WTC11 (cell line): ENCODE results near the gene CEBPG. TPM values are rescaled to one million over a fixed set of nuclear protein-coding genes. Genes with fewer than 3 reads are reported as not detected.
A peak's percentile ranks its signal among the peaks of the same experiment; 100 is the strongest.

ENCODE experiments used
- ATAC-seq: fragments of 200-7000 bp; cut with Tn5 transposase; 2 replicates; pipeline ENCODE4 v1.10.0; 2021; ENCODE audit warnings: mild to moderate bottlenecking, moderate library complexity
- CTCF ChIA-PET: fragments of 300-600 bp; sonication (Branson Sonifier 250); formaldehyde crosslinking; loops from one replicate; lab custom pipeline; 2021; ENCODE audit warnings: antibody characterized with exemption; lab: Charles Lee
- POLR2A ChIA-PET: fragments of 350-600 bp; sonication (Branson Sonifier 250); formaldehyde crosslinking; loops from one replicate; lab custom pipeline; 2021; ENCODE audit warnings: antibody characterized with exemption; lab: Charles Lee
- DNase-seq: peaks from one replicate; pipeline ENCODE4 v3.0.0; 2021; ENCODE audit warnings: low spot score
- H3K27ac Mint-ChIP-seq: 2 replicates; pipeline ENCODE4 v1.8.0; 2021; ENCODE audit warnings: mixed read lengths
- H3K27me3 Mint-ChIP-seq: 2 replicates; pipeline ENCODE4 v1.8.0; 2021; ENCODE audit warnings: low read depth, mild to moderate bottlenecking, moderate library complexity, mixed read lengths
- H3K36me3 Mint-ChIP-seq: 2 replicates; pipeline ENCODE4 v1.8.0; 2021; ENCODE audit warnings: mixed read lengths
- H3K4me1 Mint-ChIP-seq: 2 replicates; pipeline ENCODE4 v1.8.0; 2022; ENCODE audit warnings: mixed read lengths
- H3K4me3 Mint-ChIP-seq: 2 replicates; pipeline ENCODE4 v1.8.0; 2021; ENCODE audit warnings: mild to moderate bottlenecking, moderate library complexity, mixed read lengths
- H3K9me3 Mint-ChIP-seq: 2 replicates; pipeline ENCODE4 v1.8.0; 2021; ENCODE audit warnings: mixed read lengths
- GABPB1 ChIP-seq: sonication (generic); formaldehyde crosslinking; IDR thresholded peaks from 2 replicates; pipeline ENCODE4 v1.8.1; 2023; ENCODE audit warnings: mild to moderate bottlenecking, missing genetic modification reagents
- NFE2L1 ChIP-seq: sonication (generic); formaldehyde crosslinking; IDR thresholded peaks from 2 replicates; pipeline ENCODE4 v1.8.1; 2023; ENCODE audit warnings: missing genetic modification reagents
- NR1H2 ChIP-seq: sonication (generic); formaldehyde crosslinking; IDR thresholded peaks from 2 replicates; pipeline ENCODE4 v1.9.0; 2021; ENCODE audit warnings: mild to moderate bottlenecking, moderate library complexity, missing genetic modification reagents
- ZNF121 ChIP-seq: sonication (generic); formaldehyde crosslinking; IDR thresholded peaks from 2 replicates; pipeline ENCODE4 v1.8.0; 2023; ENCODE audit warnings: missing genetic modification reagents
- ZNF138 ChIP-seq: sonication (generic); formaldehyde crosslinking; conservative IDR thresholded peaks from 2 replicates; pipeline ENCODE4 v1.8.1; 2022; ENCODE audit warnings: mild to moderate bottlenecking, moderate library complexity, missing genetic modification reagents
- total RNA-seq: library from RNA; stranded (reverse); gene quantifications from 3 replicates; pipeline ENCODE4 v1.2.3, GENCODE V29; 2021
- TF ChIP-seq, protein P1 (sequence below): sonication (generic); formaldehyde crosslinking; IDR thresholded peaks from 2 replicates; pipeline ENCODE4 v1.8.1; 2023; ENCODE audit warnings: mild to moderate bottlenecking, missing genetic modification reagents
- TF ChIP-seq, protein P2 (sequence below): fragments of 200-600 bp; IDR thresholded peaks from 2 replicates; pipeline ENCODE4 v1.8.0; 2022; ENCODE audit warnings: antibody characterized with exemption
- TF ChIP-seq, protein P3 (sequence below): sonication (generic); formaldehyde crosslinking; IDR thresholded peaks from 2 replicates; pipeline ENCODE4 v1.8.1; 2023; ENCODE audit warnings: mild to moderate bottlenecking, moderate library complexity, missing genetic modification reagents

The CEBPG gene
- total RNA-seq, 1 experiment from 2014 or later: 33.1 TPM

DNA sequence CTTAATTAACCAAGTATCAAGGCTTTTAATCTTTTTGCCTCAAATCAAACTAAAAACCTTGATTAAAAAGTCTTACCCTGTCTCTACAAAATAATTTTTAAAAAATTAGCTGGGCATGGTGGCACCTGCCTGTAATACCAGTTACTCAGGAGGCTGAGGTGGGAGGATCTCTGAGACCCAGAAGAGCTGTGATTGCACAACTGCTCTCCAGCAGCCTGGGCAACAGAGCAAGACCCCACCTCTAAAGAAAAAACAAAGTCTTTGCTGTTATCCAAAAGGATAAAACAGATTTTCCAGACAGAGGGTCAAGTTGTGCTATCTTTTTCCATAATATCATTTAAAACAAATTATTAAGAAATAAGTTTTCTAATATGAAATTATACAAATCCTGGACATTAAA, 26.8 kb upstream of the CEBPG start:
- Mint-ChIP-seq H3K36me3 (no peaks in the 10 kb centered on the region), H3K27ac (no peak overlapping the region), H3K4me1 (0 out of 2 replicates have a peak, but pooled peaks cover 3% of the 10 kb centered on the region), H3K9me3 (no peaks in the 10 kb centered on the region), H3K4me3 (no peak overlapping the region)
- no peak for ATAC-seq
- no peak for TF ChIP-seq ZNF138
- TF ChIP-seq ZNF121: peak; percentile 13; the same call in 1 of the 2 replicates
- TF ChIP-seq, all 79 proteins: peak for 1
- no peak for DNase-seq
- H3K27me3 Mint-ChIP-seq: peaks cover 6% of the 10 kb centered on the region
- CTCF ChIA-PET: interaction anchor here (0.8 kb wide), 1 partner anchor 449 kb away, joined by 3 read pairs; no protein-coding TSS in a partner anchor
- POLR2A ChIA-PET: no interaction called here

DNA sequence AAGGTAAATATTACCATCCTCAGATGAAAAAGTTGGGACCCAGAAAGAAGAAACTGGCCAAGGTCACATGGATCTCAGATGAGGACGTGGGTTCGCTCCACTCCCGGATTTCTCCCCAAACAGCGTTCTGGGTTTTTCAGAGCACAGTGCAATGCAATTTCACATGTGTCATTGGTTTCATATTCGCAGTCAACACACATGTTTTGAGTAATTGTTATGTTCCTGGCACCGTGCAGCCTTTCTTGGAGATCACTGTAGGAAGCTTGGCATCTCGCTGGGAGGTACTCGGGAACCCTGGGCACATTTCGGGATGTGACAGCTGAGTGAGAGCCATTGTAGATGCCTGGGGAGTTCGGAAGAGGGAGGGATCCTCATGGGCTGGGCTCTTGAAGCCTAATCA, 26.2 kb upstream of the CEBPG start:
- peaks cover 6% of the 10 kb centered on the region for H3K27me3 Mint-ChIP-seq
- H3K9me3 Mint-ChIP-seq: no peaks in the 10 kb centered on the region
- H3K27ac Mint-ChIP-seq: no peak overlapping the region
- H3K4me1 Mint-ChIP-seq: 0 out of 2 replicates have a peak, but pooled peaks cover 3% of the 10 kb centered on the region
- H3K4me3 Mint-ChIP-seq: no peak overlapping the region
- DNase-seq (no peak), ATAC-seq (no peak)
- POLR2A ChIA-PET: interaction anchor here (0.6 kb wide), 1 partner anchor 124 kb away, joined by 4 read pairs; no protein-coding TSS in a partner anchor
- no peaks in the 10 kb centered on the region for H3K36me3 Mint-ChIP-seq
- CTCF ChIA-PET: no interaction called here
- TF ChIP-seq, protein P1, sequence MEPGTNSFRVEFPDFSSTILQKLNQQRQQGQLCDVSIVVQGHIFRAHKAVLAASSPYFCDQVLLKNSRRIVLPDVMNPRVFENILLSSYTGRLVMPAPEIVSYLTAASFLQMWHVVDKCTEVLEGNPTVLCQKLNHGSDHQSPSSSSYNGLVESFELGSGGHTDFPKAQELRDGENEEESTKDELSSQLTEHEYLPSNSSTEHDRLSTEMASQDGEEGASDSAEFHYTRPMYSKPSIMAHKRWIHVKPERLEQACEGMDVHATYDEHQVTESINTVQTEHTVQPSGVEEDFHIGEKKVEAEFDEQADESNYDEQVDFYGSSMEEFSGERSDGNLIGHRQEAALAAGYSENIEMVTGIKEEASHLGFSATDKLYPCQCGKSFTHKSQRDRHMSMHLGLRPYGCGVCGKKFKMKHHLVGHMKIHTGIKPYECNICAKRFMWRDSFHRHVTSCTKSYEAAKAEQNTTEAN (CRISPR knock-in tag): no peak
- TF ChIP-seq NFE2L1 (no peak), NR1H2 (no peak), GABPB1 (CRISPR knock-in tag) (no peak)
- TF ChIP-seq, protein P2, sequence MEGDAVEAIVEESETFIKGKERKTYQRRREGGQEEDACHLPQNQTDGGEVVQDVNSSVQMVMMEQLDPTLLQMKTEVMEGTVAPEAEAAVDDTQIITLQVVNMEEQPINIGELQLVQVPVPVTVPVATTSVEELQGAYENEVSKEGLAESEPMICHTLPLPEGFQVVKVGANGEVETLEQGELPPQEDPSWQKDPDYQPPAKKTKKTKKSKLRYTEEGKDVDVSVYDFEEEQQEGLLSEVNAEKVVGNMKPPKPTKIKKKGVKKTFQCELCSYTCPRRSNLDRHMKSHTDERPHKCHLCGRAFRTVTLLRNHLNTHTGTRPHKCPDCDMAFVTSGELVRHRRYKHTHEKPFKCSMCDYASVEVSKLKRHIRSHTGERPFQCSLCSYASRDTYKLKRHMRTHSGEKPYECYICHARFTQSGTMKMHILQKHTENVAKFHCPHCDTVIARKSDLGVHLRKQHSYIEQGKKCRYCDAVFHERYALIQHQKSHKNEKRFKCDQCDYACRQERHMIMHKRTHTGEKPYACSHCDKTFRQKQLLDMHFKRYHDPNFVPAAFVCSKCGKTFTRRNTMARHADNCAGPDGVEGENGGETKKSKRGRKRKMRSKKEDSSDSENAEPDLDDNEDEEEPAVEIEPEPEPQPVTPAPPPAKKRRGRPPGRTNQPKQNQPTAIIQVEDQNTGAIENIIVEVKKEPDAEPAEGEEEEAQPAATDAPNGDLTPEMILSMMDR: no peak

DNA sequence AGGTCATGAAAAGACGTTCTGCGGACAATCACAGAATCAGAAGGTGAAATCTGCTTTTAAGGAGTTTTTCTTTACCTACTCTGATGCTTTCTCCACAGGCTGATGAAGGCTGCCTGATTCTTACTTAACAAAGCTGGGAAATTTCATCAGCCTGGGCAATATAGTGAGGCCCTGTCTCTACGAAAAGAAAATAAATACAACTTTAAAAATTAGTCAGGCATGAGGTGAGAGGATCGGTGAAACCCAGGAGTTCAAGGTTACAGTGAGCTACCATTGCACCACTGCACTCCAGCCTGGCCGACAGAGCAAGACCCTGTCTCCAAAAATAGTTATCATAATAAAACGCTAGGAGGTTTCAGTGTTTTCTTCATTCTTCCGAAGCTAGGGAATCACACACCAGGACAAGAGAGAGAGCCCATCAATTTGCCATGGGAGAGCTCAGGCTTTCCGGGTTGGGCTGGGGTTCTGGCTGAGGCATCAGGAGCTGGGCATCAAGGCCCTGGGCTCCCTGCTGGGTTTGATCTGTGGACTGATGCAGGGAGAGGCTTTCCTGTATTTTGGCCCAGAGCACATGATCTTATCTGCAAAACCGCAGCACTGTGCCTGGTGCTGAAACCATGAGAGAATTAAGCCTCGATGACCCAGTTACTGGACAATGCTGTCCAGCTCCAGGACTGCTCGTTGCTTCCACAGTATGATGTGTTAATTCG, 25.1 kb upstream of the CEBPG start:
- Mint-ChIP-seq H3K27ac (no peak overlapping the region), H3K9me3 (no peaks in the 10 kb centered on the region), H3K27me3 (peaks cover 6% of the 10 kb centered on the region), H3K4me3 (no peak overlapping the region), H3K4me1 (0 out of 2 replicates have a peak, but pooled peaks cover 3% of the 10 kb centered on the region), H3K36me3 (no peaks in the 10 kb centered on the region)
- TF ChIP-seq, protein P3, sequence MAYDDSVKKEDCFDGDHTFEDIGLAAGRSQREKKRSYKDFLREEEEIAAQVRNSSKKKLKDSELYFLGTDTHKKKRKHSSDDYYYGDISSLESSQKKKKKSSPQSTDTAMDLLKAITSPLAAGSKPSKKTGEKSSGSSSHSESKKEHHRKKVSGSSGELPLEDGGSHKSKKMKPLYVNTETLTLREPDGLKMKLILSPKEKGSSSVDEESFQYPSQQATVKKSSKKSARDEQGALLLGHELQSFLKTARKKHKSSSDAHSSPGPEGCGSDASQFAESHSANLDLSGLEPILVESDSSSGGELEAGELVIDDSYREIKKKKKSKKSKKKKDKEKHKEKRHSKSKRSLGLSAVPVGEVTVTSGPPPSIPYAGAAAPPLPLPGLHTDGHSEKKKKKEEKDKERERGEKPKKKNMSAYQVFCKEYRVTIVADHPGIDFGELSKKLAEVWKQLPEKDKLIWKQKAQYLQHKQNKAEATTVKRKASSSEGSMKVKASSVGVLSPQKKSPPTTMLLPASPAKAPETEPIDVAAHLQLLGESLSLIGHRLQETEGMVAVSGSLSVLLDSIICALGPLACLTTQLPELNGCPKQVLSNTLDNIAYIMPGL: no peak
- peak; percentile 99 for TF ChIP-seq GABPB1 (CRISPR knock-in tag)
- ATAC-seq (no peak), DNase-seq (no peak)
- POLR2A ChIA-PET: interaction anchor here (0.5 kb wide), 1 partner anchor 340 kb away, joined by 6 read pairs; no protein-coding TSS in a partner anchor
- CTCF ChIA-PET: interaction anchor here (0.8 to 1.1 kb wide), 3 partner anchors 37 to 58 kb away, joined by 3 to 5 read pairs (median 4); no protein-coding TSS in a partner anchor

DNA sequence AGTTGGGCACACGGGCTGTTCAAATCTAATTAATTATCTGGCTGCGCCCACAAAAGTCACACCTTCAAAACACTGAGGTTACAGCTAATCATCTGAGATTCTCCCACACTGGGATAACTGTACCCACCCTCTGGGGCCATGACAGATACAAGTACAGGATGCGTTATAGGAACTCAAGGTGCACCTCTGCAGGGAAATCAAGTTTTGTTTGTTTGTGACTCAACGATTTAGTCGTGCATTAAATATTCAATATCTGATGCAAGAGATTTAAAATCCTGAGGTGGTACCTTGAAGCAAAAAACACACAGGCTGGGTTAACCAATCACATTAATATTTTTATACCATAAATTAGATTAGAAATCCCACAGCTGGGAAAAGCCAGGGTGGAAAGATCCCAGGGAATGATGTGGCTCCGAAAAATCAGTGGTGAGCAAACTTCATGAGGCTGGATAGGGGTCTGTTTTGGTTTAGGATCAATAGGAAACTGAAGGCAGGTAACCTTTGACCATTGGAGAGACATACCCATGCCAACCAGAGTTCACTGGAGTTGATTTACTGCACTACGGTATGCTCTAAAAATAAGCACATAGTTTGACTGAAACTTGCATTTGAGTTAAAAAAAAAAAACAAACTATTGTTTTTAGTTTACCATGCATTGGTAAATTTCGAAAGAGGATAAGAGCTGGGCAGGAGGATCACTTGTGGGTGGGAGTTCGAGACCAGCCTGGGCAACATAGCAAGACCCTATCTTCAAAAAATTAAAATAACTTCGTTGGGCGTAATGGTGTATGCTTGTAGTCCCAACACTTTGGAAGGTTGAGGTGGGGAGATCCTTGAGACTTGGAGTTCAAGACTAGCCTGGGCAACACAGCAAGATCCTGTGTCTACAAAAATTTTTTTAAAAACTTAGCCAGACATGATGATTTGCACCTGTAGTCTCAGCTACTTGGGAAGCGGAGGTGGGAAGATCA, 23.9 kb upstream of the CEBPG start:
- Mint-ChIP-seq H3K9me3 (0 out of 2 replicates have a peak, but pooled peaks cover 3% of the 10 kb centered on the region), H3K36me3 (no peaks in the 10 kb centered on the region), H3K27me3 (peaks cover 2% of the 10 kb centered on the region), H3K4me3 (no peak overlapping the region), H3K4me1 (no peaks in the 10 kb centered on the region), H3K27ac (no peak overlapping the region)
- DNase-seq: no peak
- no peak for ATAC-seq
- CTCF ChIA-PET: interaction anchor here (0.9 kb wide), 1 partner anchor 56 kb away, joined by 3 read pairs; no protein-coding TSS in a partner anchor
- POLR2A ChIA-PET: no interaction called here
- peak; percentile 38; the same call in 1 of the 2 replicates for TF ChIP-seq ZNF121
- TF ChIP-seq, protein P1 (CRISPR knock-in tag): no peak
